H1 (cell line): ENCODE results near the gene SARNP. TPM values are rescaled to one million over a fixed set of nuclear protein-coding genes. Genes with fewer than 3 reads are reported as not detected.

Experiments
- CBX8 ChIP-seq: fragments of 300-800, 300-1000 bp; sonication (generic); IDR thresholded peaks from 2 replicates; pipeline ENCODE4 v1.7.1; 2016; ENCODE audit warnings: low read depth, low read length, borderline replicate concordance
- POU5F1 ChIP-seq: IDR thresholded peaks from 2 replicates; pipeline ENCODE4 v1.6.1; 2011; ENCODE audit warnings: low read depth, mild to moderate bottlenecking, low read length, moderate library complexity
- RAD21 ChIP-seq, 2 experiments: IDR thresholded peaks in 1 of 2; conservative IDR thresholded peaks in 1 of 2; 2 replicates each; pipeline ENCODE4 v1.6.1; 2011; ENCODE audit warnings: low read depth in 2 of 2, low read length in 2 of 2, improper control_type of control experiment in 1 of 2, inconsistent platforms in 1 of 2, mild to moderate bottlenecking in 1 of 2, moderate library complexity in 1 of 2
- polyA plus RNA-seq, 7 experiments: library from polyadenylated mRNA; depleted of rRNA in 3 of 7; stranded (reverse) in 5 of 7; unstranded in 2 of 7; fragments of >200 nt in 5 of 7; fragments of 200-250 nt in 2 of 7; gene quantifications; 1 replicate in 5 of 7; 2 replicates in 1 of 7; 4 replicates in 1 of 7; pipeline versions ENCODE4 v1.2.1 to v1.2.3, GENCODE V29; 2011 to 2013; ENCODE audit warnings: missing spikeins in 2 of 7, mixed read lengths in 2 of 7
- total RNA-seq: library from RNA; stranded (reverse); fragmentation: NEBNext Ultra II Directional; extraction: Animal tissue kit (Norgen Biotek cat#: 25700); gene quantifications from 2 replicates; pipeline ENCODE4 v1.2.1, GENCODE V29; 2021

The SARNP gene
- total and polyA plus RNA-seq, 2 of the 8 experiments (the other 6 are each of a cell fraction or from before 2014, with no cell fraction given): 114 to 226 TPM

- TF ChIP-seq RAD21 (IDR thresholded peaks at IDR 0.05 in 1 of 2, conservative IDR thresholded peaks at IDR 0.05 in 1 of 2; ENCODE audit: low read depth in 2 of 2, low read length in 2 of 2) (no peak), POU5F1 (no peak), CBX8 (no peak)
These were observed 3.3 kb downstream of the SARNP start (continued) for GRCh38 chr12:55814257-55814656.
